OCI-LY3 (cell line): ENCODE data around the gene ANKIB1.

Source experiments
- CTCF ChIP-seq: fragments of 200-600, 300-600 bp; sonication (generic); IDR thresholded peaks from 2 replicates; pipeline ENCODE4 v1.5.1; 2014; ENCODE audit warnings: antibody characterized with exemption, low read length, low read depth
- EZH2phosphoT487 ChIP-seq: fragments of 200-600 bp; shearing (Covaris generic); IDR thresholded peaks from 2 replicates; pipeline ENCODE4 v1.6.1; 2018; ENCODE audit warnings: antibody characterized with exemption, mixed run types, low read depth

GRCh38 chr7:92205987-92206386 is 39.8 kb upstream of the ANKIB1 start:
- TF ChIP-seq CTCF (no peak), EZH2phosphoT487 (no peak)
